Epithelial cell of proximal tubule (primary cell): ENCODE measurements around the gene PLEKHG4. TPM values are rescaled to one million over a fixed set of nuclear protein-coding genes. Genes with fewer than 3 reads are reported as not detected.

Source experiments
- DNase-seq: peaks from one replicate; pipeline ENCODE4 v3.0.0-alpha.2; 2011; ENCODE audit warnings: low read depth
- H3K4me3 ChIP-seq: 2 replicates; pipeline ENCODE4 v1.5.1; 2011; ENCODE audit warnings: low read depth, mild to moderate bottlenecking, low read length
- total RNA-seq: library from RNA; depleted of rRNA; stranded (reverse); fragments of >200 nt; gene quantifications from 2 replicates; pipeline ENCODE4 v1.2.3, GENCODE V29; 2015
- TF ChIP-seq, protein P1 (sequence below): conservative IDR thresholded peaks from 2 replicates; pipeline ENCODE4 v1.5.1; 2012; ENCODE audit warnings: low read depth, mild to moderate bottlenecking, low read length

PLEKHG4 gene
- total RNA-seq, 1 donor from 2014 or later = 10.2 TPM

GRCh38 chr16:67336116-67336515 lies 56.8 kb downstream of the PLEKHG4 start:
- DNase-seq = no peak
- TF ChIP-seq, protein P1, sequence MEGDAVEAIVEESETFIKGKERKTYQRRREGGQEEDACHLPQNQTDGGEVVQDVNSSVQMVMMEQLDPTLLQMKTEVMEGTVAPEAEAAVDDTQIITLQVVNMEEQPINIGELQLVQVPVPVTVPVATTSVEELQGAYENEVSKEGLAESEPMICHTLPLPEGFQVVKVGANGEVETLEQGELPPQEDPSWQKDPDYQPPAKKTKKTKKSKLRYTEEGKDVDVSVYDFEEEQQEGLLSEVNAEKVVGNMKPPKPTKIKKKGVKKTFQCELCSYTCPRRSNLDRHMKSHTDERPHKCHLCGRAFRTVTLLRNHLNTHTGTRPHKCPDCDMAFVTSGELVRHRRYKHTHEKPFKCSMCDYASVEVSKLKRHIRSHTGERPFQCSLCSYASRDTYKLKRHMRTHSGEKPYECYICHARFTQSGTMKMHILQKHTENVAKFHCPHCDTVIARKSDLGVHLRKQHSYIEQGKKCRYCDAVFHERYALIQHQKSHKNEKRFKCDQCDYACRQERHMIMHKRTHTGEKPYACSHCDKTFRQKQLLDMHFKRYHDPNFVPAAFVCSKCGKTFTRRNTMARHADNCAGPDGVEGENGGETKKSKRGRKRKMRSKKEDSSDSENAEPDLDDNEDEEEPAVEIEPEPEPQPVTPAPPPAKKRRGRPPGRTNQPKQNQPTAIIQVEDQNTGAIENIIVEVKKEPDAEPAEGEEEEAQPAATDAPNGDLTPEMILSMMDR = no peak
- no peak overlapping the region for H3K4me3 ChIP-seq

DNA sequence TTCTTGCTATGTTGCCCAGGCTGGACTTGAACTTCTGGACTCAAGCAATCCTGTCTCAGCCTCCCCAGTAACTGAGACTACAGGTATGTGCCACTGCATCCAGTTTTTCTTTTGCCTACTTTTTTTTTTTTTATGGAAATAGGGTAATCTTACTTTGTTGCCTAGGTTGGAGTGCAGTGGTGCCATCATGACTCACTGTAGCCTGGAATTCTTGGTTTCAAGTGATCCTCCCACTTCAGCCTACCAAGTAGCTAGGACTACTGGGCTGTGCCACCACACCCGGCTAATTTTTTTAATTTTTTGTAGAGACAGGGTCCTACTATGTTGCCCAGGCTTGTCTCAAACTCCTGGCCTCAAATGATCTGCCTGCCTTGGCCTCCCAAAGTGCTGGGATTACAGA lies 57.3 kb downstream of the PLEKHG4 start:
- TF ChIP-seq, protein P1 = no peak
- no peak for DNase-seq
- no peak overlapping the region for H3K4me3 ChIP-seq

Other genes with a start within 250 kb of the PLEKHG4 start
- gene PHAF1, start 169.6 kb upstream of the PLEKHG4 start, total RNA-seq = 14.7 and 16.4 TPM in 2 replicates
- 1.0 and 2.0 TPM in 2 replicates for gene B3GNT9, start 128.5 kb upstream of the PLEKHG4 start, total RNA-seq
- 17.6 and 30.6 TPM in 2 replicates for gene TRADD, start 119.6 kb upstream of the PLEKHG4 start, total RNA-seq
- 4.9 and 12.3 TPM in 2 replicates for gene FBXL8, start 119.6 kb upstream of the PLEKHG4 start, total RNA-seq
- 0.14 and 0.63 TPM in 2 replicates for gene HSF4, start 114.8 kb upstream of the PLEKHG4 start, total RNA-seq
- gene NOL3, start 109.0 kb upstream of the PLEKHG4 start, total RNA-seq = 12.5 and 39.4 TPM in 2 replicates
- 5.1 and 11.4 TPM in 2 replicates for gene MATCAP1, start 95.6 kb upstream of the PLEKHG4 start, total RNA-seq
- 1.2 TPM in 1 of 2 replicates, not detected in the other for gene EXOC3L1, start 89.4 kb upstream of the PLEKHG4 start, total RNA-seq
- gene E2F4, start 87.4 kb upstream of the PLEKHG4 start, total RNA-seq = 78.9 and 108 TPM in 2 replicates
- gene ELMO3, start 80.4 kb upstream of the PLEKHG4 start, total RNA-seq = 4.0 and 11.0 TPM in 2 replicates
- 49.0 and 54.8 TPM in 2 replicates for gene TMEM208, start 52.4 kb upstream of the PLEKHG4 start, total RNA-seq
- 16.4 and 20.1 TPM in 2 replicates for gene FHOD1, start 32.1 kb upstream of the PLEKHG4 start, total RNA-seq
- gene SLC9A5, start 30.6 kb upstream of the PLEKHG4 start, total RNA-seq = 0.14 and 0.23 TPM in 2 replicates
- gene KCTD19, start 47.2 kb downstream of the PLEKHG4 start, total RNA-seq = 0.14 and 0.35 TPM in 2 replicates
- 0.07 and 0.52 TPM in 2 replicates for gene LRRC36, start 47.3 kb downstream of the PLEKHG4 start, total RNA-seq
- gene TPPP3, start 114.0 kb downstream of the PLEKHG4 start, total RNA-seq = 0.36 TPM in 1 of 2 replicates, not detected in the other
- gene ZDHHC1, start 136.9 kb downstream of the PLEKHG4 start, total RNA-seq = 1.8 and 7.3 TPM in 2 replicates
- 1.2 and 2.2 TPM in 2 replicates for gene HSD11B2, start 151.6 kb downstream of the PLEKHG4 start, total RNA-seq
- gene ATP6V0D1, start 201.6 kb downstream of the PLEKHG4 start, total RNA-seq = 97.9 and 120 TPM in 2 replicates
- gene AGRP, start 204.0 kb downstream of the PLEKHG4 start, total RNA-seq = not detected in 2 replicates
- 44.5 and 74.9 TPM in 2 replicates for gene RIPOR1, start 249.3 kb downstream of the PLEKHG4 start, total RNA-seq